Germinal center (tissue), 1 donor: ENCODE results near the gene BFAR.
"Not testable (repeated sequence)": the region's sequence is repeated elsewhere in the genome, so short reads cannot be mapped to it uniquely, and the experiment has no call there.

Experiments
- DNase-seq: peaks from one replicate; pipeline ENCODE4 v3.0.0; 2012; ENCODE audit warnings: mixed read lengths, low spot score

BFAR gene

DNA sequence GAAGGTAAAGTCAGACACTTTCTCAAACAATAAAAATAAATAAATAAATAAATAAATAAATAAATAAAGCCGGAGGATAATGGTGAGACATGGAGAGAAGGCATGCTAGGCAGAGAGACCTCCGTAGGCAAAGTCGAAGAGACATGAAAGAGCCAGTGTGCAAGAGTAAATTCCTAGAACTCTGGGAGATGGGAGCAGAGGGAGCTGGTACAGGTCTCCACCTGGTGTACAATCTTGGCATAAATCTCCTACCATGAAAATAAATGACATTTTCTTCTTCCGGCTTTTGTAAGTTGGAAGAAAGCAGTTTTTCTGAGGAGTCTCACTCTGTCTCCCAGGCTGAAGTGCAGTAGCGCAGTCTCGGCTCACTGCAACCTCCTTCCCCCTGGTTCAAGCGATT is 69.1 kb downstream of the BFAR start:
- not testable (repeated sequence) for DNase-seq

DNA sequence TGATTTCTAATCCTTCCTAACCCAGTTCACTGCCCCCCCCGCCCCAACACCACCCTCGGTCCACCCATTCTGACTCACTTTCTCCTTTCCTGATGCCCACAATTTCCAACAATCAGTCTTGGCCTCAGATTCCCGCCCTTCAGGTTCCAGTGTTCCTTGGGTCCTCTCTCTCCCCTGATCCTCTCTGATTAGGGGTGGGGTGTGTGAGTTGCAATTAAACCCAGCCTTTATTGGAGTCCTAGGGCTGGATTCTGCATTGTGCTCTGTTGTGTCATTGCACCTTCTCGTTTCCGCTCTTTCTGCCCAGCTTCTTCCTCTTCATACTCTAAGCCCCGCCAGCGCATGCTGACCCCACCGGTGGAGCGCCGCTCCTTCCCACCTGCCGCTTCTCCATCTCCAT is 69.9 kb downstream of the BFAR start:
- DNase-seq: not testable (repeated sequence)

DNA sequence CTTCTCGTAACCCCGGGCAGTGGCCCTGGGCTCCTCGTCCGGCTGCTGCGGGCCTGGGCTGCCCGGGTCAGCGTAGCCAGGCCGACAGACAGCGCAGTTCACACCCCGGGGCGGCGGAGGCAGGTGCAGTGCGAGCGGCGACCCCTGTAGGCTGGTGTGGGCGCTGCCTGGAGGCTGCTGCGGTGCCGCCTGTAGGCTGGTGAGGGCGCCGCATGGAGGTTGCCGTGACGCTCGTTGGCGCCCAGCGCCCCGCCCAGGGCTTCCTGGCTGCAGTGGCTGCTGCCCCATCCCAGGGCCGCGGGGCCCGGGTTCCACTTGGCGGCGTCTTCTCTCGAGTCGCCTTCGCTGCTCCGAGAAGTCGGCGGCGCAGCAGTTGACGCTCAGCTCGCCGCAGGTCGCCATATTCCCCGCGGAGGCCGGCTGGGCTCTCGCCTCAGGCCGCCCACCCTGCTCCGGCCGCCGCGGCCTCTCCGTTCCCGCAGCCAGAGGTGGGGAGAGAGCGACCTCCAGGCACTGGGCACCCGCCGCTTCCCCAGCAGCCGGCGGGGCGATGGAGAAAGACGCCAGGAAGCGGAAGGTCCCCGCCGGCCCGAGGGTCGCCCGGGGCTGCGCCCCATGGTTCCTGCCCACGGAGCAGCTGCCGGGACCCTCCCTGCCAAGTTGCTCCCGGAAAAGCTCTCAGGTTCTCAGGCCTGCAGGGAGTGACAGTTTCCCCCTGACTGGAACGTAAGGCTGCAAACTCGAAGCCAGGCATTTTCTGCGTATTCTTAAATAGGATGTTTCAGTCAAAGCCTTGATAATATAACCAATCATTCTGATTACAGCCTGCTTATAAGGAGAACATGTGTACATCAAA is 70.6 kb downstream of the BFAR start, which contains the start of gene NPIPA3:
Gene NPIPA3 (plus strand): TSS at position 256 of the 856 bp plus-strand sequence. CDS start 5,533 bp downstream, outside the sequence.
- not testable (repeated sequence) for DNase-seq
